NCI-H69 (cell line): ENCODE measurements around the gene RPS6KA2.

ENCODE experiments used
- DNase-seq: peaks from one replicate; lab custom pipeline; 2025; lab: John Stamatoyannopoulos, UW

RPS6KA2 gene

GRCh38 chr6:166615059-166615770, 11.8 kb downstream of the RPS6KA2 start:
- no peak for DNase-seq

DNA sequence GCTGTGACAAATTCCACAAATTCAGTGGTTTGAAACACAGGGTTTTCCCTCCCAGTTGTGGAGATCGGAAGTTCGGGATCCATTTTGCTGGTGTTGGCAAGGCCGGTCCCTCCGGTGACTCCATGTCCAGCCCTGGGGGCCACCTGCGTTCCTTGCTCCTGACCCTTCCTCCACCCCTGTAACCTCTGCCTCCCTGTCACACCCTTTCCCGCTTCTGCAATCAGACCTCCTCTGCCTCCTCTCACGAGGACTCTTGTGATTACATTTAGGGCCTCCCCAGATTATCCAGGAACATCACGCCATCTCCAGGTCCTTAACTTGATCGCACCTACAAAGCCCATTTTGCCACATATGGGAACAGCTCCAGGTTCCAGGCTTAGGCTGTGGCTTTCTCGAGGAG, 12.5 kb downstream of the RPS6KA2 start:
- no peak for DNase-seq

- DNase-seq: no peak
Observed at GRCh38 chr6:166614171-166614583, 12.9 kb downstream of the RPS6KA2 start.

- no peak for DNase-seq
Observed at GRCh38 chr6:166613027-166613426, 14.0 kb downstream of the RPS6KA2 start.

DNA sequence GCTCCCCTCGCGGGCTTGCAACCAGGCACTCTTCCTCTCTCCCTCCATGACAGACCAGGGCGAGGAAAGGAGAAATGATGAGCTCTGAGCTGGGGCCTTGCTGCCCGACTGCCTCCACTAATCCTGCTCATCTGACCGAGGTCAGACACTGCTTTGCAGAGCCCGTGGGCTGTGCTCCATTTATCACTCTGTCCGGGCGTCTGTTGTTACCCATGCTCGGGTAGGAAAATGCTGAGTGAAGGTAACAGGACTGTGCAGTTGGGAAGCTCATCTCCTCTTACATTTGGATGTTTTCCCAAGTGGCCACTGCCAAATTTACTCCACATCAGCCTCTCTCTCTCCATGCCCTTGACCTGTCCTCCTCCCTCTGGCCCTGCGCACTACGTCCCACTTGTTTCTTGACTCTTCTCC, 14.6 kb downstream of the RPS6KA2 start:
- DNase-seq: no peak

DNA sequence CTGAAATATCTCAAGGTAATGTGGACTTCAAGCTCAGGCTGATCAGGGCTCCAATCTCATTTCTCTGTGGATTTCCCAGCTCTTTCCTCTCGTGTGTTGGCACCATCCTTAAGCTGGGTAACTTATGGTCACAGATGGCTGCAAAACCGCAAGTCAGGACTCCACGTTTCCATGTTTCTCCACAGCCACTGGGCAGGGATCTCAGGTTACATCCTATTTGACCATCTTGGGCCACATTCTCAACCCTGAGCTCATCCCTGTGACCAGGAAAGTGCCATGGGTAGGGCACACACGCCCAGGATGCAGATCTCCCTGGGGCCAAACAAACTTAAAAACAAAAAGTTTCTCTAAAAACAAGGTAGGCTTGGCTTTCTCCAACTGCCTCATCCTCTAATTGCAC, 15.4 kb downstream of the RPS6KA2 start:
- no peak for DNase-seq

DNA sequence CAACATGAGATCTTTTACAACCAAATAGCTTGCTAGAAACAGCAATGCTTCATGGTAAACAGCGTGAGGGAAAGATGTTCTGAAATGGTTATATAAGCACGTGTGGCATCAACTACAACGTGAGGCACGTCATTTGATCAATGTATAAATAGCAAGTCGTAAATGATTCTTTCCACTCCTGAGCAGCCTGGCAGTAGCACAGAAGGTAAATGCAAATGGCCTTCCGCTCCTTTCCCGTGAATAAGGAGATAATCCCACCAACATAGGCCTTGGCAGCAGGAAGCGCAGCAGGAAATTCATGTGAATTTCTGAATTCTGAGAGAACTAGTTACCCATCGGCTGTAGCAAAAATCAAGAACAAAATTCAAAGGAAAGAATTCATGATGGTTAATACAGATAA, 17.0 kb downstream of the RPS6KA2 start:
- DNase-seq: no peak

GRCh38 chr6:166608774-166609173, 18.3 kb downstream of the RPS6KA2 start:
- DNase-seq: no peak

GRCh38 chr6:166605752-166606151, 21.3 kb downstream of the RPS6KA2 start:
- no peak for DNase-seq

GRCh38 chr6:166604911-166605310, 22.1 kb downstream of the RPS6KA2 start:
- no peak for DNase-seq

DNA sequence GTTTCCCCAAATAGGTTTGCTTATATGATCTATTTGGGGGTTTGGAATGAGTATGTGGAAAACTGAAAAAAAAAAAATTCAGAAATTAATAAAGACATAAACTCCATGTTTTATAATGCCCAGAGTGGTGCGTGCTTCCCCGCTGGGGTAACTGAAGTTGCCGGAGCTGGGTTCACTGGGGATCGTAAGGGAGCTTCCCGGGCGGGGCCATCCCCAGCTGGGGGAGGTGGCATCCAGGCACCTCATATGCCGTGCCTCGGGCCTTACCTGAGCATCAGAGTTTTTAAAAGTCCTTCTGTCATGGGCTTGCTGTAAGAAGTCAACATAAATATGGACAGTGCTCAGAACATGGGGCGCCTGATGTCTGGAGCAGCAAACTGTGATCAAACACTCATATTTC, 22.7 kb downstream of the RPS6KA2 start:
- DNase-seq: no peak

GRCh38 chr6:166603043-166603690, 23.9 kb downstream of the RPS6KA2 start:
- DNase-seq: no peak

DNA sequence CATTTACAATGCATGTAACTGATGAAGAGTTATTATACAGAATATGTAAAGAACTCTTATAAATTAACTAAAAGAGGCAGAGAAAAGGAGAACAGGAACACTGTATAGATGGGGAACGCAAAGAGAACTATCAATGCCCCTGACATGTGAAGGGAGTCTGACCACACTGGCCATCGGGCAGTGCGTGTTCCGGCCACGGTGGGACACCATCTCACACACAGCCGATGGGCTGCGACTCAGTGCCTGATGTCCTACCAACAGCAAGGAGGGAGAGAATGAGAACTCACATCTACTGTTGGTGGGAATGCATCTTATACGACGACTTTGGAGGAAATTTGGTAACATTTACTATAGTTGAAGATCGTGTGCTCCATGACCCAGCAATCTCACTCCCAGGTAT, 25.1 kb downstream of the RPS6KA2 start:
- DNase-seq: no peak

DNA sequence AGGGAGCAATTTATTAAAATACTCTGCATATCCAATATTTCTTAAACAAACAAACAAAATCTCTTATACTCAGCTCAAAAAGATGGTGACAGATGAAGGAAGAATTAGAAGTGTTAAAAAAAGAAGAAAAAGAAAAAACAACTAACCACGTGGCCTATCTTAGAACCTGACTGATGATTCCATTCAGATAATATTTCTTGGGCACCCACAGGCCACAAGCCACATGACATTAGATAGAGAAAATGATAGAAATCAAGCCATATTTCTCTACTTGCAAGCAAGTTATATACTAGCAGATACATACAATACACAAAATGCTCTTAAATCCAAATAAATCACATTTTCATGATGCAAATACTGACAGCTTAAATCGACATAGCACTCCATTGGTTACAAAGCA, 26.1 kb downstream of the RPS6KA2 start:
- no peak for DNase-seq

DNA sequence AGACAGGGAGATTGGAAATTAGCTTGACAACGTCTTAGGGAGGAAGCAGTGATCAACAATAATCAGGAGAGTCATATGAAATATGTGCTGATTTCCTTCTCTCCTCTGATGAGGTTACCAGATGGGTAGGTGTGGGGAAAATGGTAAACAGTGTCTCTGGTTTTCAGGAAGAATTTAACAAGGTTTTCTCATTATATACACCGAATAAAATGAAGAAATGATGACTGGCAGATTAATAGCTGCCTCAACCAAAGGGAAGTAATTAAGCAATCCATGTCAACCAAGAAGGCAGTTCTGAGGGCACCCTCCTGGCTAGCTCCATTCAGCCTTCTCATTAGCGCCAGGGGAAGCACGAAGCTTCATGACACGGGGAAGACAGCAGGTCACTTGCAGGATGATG, 27.8 kb downstream of the RPS6KA2 start:
- no peak for DNase-seq

- DNase-seq: no peak
Observed at GRCh38 chr6:166598441-166599138, 28.5 kb downstream of the RPS6KA2 start.

- DNase-seq: no peak
Observed at GRCh38 chr6:166597711-166598440, 29.2 kb downstream of the RPS6KA2 start.

GRCh38 chr6:166596776-166597507, 30.1 kb downstream of the RPS6KA2 start:
- no peak for DNase-seq

- DNase-seq: no peak
Observed at GRCh38 chr6:166595949-166596348, 31.1 kb downstream of the RPS6KA2 start.

DNA sequence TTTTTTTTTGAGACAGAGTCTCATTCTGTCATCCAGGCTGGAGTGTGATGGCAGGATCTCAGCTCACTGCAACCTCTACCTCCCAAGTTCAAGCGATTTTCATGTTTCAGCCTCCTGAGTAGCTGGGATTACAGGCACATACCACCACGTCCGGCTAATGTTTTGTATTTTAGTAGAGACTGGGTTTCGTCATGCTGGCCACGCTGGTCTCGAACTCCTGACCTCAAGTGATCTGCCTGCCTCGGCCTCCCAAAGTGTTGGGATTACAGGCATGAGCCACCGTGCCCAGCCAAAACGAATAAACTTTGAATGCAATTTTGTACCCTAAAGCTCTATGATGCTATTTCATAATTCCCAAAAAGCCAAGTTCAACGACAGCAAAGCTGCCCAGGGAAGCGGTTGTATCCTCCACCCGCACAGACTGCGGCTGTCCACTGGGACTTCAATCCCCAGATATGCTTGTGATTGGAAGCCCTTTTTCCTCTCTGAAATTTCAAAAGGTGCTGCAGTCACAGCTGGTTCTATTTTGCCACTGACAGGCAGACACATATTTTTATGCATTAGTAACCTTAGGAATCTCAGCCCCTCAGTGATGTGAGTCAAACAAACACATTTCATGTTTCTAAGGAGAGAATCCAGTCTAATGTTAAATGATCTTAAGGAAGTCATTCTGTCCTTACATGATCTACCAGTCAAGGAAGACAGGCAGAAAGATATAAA, 31.8 kb downstream of the RPS6KA2 start:
- DNase-seq: no peak

GRCh38 chr6:166592821-166593220, 34.2 kb downstream of the RPS6KA2 start:
- DNase-seq: no peak
